H9 (cell line): ENCODE measurements around the gene TUB. TPM values are rescaled to one million over a fixed set of nuclear protein-coding genes. Genes with fewer than 3 reads are reported as not detected.
A peak's percentile ranks its signal among the peaks of the same experiment; 100 is the strongest.

ENCODE experiments used
- DNase-seq: peaks from one replicate; pipeline ENCODE4 v3.0.0-alpha.2; 2017
- H2AFZ ChIP-seq: one replicate; pipeline ENCODE4 v1.6.1; 2013; ENCODE audit warnings: mild to moderate bottlenecking, low read length, control low read depth, moderate library complexity
- H2AK5ac ChIP-seq: 2 replicates; pipeline ENCODE4 v1.6.1; 2013; ENCODE audit warnings: low read length, control low read depth, mixed read lengths; ENCODE audit not compliant: insufficient read length
- H2BK120ac ChIP-seq: one replicate; pipeline ENCODE4 v1.6.1; 2013; ENCODE audit warnings: low read depth, mild to moderate bottlenecking, low read length, control low read depth, inconsistent platforms; ENCODE audit not compliant: poor library complexity, severe bottlenecking
- H2BK12ac ChIP-seq: 2 replicates; pipeline ENCODE4 v1.6.1; 2013; ENCODE audit warnings: low read length, control low read depth, mixed read lengths, low read depth; ENCODE audit not compliant: insufficient read length
- H2BK15ac ChIP-seq: 2 replicates; pipeline ENCODE4 v1.6.1; 2013; ENCODE audit warnings: low read depth, low read length, control low read depth
- H2BK20ac ChIP-seq: one replicate; pipeline ENCODE4 v1.6.1; 2013; ENCODE audit warnings: low read depth, mild to moderate bottlenecking, low read length, control low read depth, inconsistent platforms; ENCODE audit not compliant: poor library complexity, severe bottlenecking
- H2BK5ac ChIP-seq: 2 replicates; pipeline ENCODE4 v1.6.1; 2013; ENCODE audit warnings: low read length, control low read depth, mixed read lengths; ENCODE audit not compliant: insufficient read length
- H3K14ac ChIP-seq: 2 replicates; pipeline ENCODE4 v1.6.1; 2013; ENCODE audit warnings: low read length, control low read depth; ENCODE audit not compliant: insufficient read depth
- H3K18ac ChIP-seq: 2 replicates; pipeline ENCODE4 v1.6.1; 2013; ENCODE audit warnings: low read depth, mild to moderate bottlenecking, mixed read lengths, low read length, control low read depth; ENCODE audit not compliant: insufficient read length
- H3K23ac ChIP-seq: 2 replicates; pipeline ENCODE4 v1.6.1; 2013; ENCODE audit warnings: low read length, control low read depth, mixed read lengths, low read depth; ENCODE audit not compliant: insufficient read length
- H3K23me2 ChIP-seq: 2 replicates; pipeline ENCODE4 v1.6.1; 2013; ENCODE audit warnings: low read depth, mild to moderate bottlenecking, mixed read lengths, low read length, control low read depth; ENCODE audit not compliant: insufficient read length, poor library complexity, severe bottlenecking
- H3K27ac ChIP-seq: 2 replicates; pipeline ENCODE4 v1.5.1; 2013; ENCODE audit warnings: low read length, control low read depth, mixed read lengths, low read depth; ENCODE audit not compliant: insufficient read length
- H3K27me3 ChIP-seq: 2 replicates; pipeline ENCODE4 v1.6.1; 2013; ENCODE audit warnings: low read length, control low read depth, inconsistent platforms; ENCODE audit not compliant: insufficient read depth
- H3K4ac ChIP-seq: 2 replicates; pipeline ENCODE4 v1.6.1; 2013; ENCODE audit warnings: low read depth, mild to moderate bottlenecking, control low read depth, inconsistent platforms, low read length, moderate library complexity
- H3K4me1 ChIP-seq: 2 replicates; pipeline ENCODE4 v1.6.1; 2013; ENCODE audit warnings: low read length, control low read depth, inconsistent platforms; ENCODE audit not compliant: insufficient read depth
- H3K4me2 ChIP-seq: 2 replicates; pipeline ENCODE4 v1.6.1; 2013; ENCODE audit warnings: low read length, control low read depth, mixed read lengths; ENCODE audit not compliant: insufficient read length, insufficient read depth
- H3K56ac ChIP-seq: 2 replicates; pipeline ENCODE4 v1.6.1; 2013; ENCODE audit warnings: low read depth, mild to moderate bottlenecking, mixed read lengths, low read length, control low read depth; ENCODE audit not compliant: insufficient read length
- H3K79me1 ChIP-seq: 2 replicates; pipeline ENCODE4 v1.6.1; 2013; ENCODE audit warnings: low read depth, mild to moderate bottlenecking, moderate library complexity, low read length, control low read depth, inconsistent platforms; ENCODE audit not compliant: insufficient read depth, poor library complexity, severe bottlenecking
- H3K79me2 ChIP-seq: 2 replicates; pipeline ENCODE4 v1.6.1; 2013; ENCODE audit warnings: low read length, control low read depth, inconsistent platforms; ENCODE audit not compliant: insufficient read depth
- H3K9ac ChIP-seq: 2 replicates; pipeline ENCODE4 v1.6.1; 2013; ENCODE audit warnings: low read length, control low read depth, mixed read lengths; ENCODE audit not compliant: insufficient read length; ENCODE audit errors: extremely low read depth
- H3K9me3 ChIP-seq: one replicate; pipeline ENCODE4 v1.6.1; 2013; ENCODE audit warnings: low read depth, low read length, inconsistent platforms; ENCODE audit not compliant: control insufficient read depth
- H3T11ph ChIP-seq: one replicate; pipeline ENCODE4 v1.6.1; 2013; ENCODE audit warnings: mild to moderate bottlenecking, low read length, control low read depth, inconsistent platforms
- H4K20me1 ChIP-seq: one replicate; pipeline ENCODE4 v1.6.1; 2013; ENCODE audit not compliant: control insufficient read depth, insufficient read length, insufficient read depth
- H4K5ac ChIP-seq: 2 replicates; pipeline ENCODE4 v1.6.1; 2013; ENCODE audit warnings: low read depth, mild to moderate bottlenecking, mixed read lengths, low read length, control low read depth; ENCODE audit not compliant: insufficient read length
- H4K8ac ChIP-seq: replicated peaks from 2 replicates; pipeline ENCODE4 v1.6.1; 2013; ENCODE audit warnings: low read length, control low read depth, mixed read lengths, low read depth; ENCODE audit not compliant: insufficient read length
- H4K91ac ChIP-seq: 2 replicates; pipeline ENCODE4 v1.6.1; 2013; ENCODE audit warnings: low read depth, mild to moderate bottlenecking, moderate library complexity, mixed read lengths, low read length, control low read depth; ENCODE audit not compliant: insufficient read length
- H3K27ac Mint-ChIP-seq, 3 experiments: 2 replicates in 2 of 3; 3 replicates in 1 of 3; pipeline ENCODE4 v1.8.0; 2020 to 2021; ENCODE audit warnings: mixed read lengths in 3 of 3, mild to moderate bottlenecking in 1 of 3, moderate library complexity in 1 of 3
- H3K27me3 Mint-ChIP-seq: 2 replicates; pipeline ENCODE4 v1.8.0; 2021; ENCODE audit warnings: low read depth, mild to moderate bottlenecking, moderate library complexity, mixed read lengths
- H3K36me3 Mint-ChIP-seq, 3 experiments: 2 replicates in 2 of 3; 3 replicates in 1 of 3; pipeline ENCODE4 v1.8.0; 2020 to 2021; ENCODE audit warnings: low read depth in 3 of 3, mixed read lengths in 3 of 3; ENCODE audit not compliant: insufficient read depth in 1 of 3
- H3K4me1 Mint-ChIP-seq, 2 experiments: 2 replicates each; pipeline ENCODE4 v1.8.0; 2020; ENCODE audit warnings: mixed read lengths in 2 of 2
- H3K4me3 Mint-ChIP-seq, 2 experiments: 2 replicates in 1 of 2; 3 replicates in 1 of 2; pipeline ENCODE4 v1.8.0; 2020 to 2021; ENCODE audit warnings: mild to moderate bottlenecking in 2 of 2, mixed read lengths in 2 of 2, moderate library complexity in 1 of 2
- H3K9me3 Mint-ChIP-seq, 2 experiments: 2 replicates in 1 of 2; 3 replicates in 1 of 2; pipeline ENCODE4 v1.8.0; 2020; ENCODE audit warnings: mild to moderate bottlenecking in 2 of 2, mixed read lengths in 2 of 2, moderate library complexity in 1 of 2
- WGBS: extraction: QIAGEN DNeasy Blood & Tissue Kit; methylation state at CpG from one replicate; pipeline ENCODE4 v1.1.7; 2013; ENCODE audit warnings: missing lambda C conversion rate, low lambda C conversion rate, mixed read lengths; ENCODE audit not compliant: insufficient read length; ENCODE audit errors: extremely low coverage; 5-methylcytosine and 5-hydroxymethylcytosine counted together
- total RNA-seq: library from RNA; stranded (reverse); gene quantifications from 2 replicates; pipeline ENCODE4 v1.2.1, GENCODE V29; 2021
- TF ChIP-seq, protein P1 (sequence below): fragments of 200-600 bp; sonication (generic); conservative IDR thresholded peaks from 3 replicates; pipeline ENCODE4 v1.8.0; 2021; ENCODE audit warnings: antibody characterized with exemption, mild to moderate bottlenecking

The TUB gene
- total RNA-seq, 1 experiment from 2014 or later = 14.8 TPM

DNA sequence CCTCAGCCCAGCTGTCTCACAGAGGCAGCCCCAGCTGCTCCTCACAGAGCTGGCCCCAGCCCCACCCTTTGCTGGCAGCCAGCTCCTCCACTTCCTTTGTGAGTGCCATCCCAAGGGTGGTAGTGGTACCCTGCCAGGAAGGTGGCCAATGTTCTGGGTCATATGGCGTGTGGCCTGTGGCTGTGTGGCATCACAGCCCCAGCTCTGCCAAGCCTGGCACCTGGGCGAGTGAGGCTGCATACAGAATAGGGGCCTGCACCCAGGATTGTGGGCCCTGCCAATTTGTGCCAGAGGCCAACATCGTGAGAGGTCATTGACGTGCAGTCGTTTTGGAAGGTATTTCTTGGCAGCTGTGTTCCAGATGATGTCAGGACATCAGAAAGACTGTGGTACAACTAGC, 10.7 kb downstream of the TUB start:
- no peaks in the 10 kb centered on the region for H3K79me1 ChIP-seq
- H3K23ac ChIP-seq = no peak overlapping the region
- H2BK20ac ChIP-seq = no peak overlapping the region
- peak; percentile 14 for DNase-seq
- H4K91ac ChIP-seq = no peak overlapping the region
- H2AFZ ChIP-seq = no peak overlapping the region
- no peaks in the 10 kb centered on the region for H3K9me3 ChIP-seq
- no peak overlapping the region for H2BK5ac ChIP-seq
- H3K9me3 Mint-ChIP-seq = peaks cover 0 to 2% of the 10 kb centered on the region in 2 experiments; a peak in 1 of 5 replicates
- TF ChIP-seq, protein P1, sequence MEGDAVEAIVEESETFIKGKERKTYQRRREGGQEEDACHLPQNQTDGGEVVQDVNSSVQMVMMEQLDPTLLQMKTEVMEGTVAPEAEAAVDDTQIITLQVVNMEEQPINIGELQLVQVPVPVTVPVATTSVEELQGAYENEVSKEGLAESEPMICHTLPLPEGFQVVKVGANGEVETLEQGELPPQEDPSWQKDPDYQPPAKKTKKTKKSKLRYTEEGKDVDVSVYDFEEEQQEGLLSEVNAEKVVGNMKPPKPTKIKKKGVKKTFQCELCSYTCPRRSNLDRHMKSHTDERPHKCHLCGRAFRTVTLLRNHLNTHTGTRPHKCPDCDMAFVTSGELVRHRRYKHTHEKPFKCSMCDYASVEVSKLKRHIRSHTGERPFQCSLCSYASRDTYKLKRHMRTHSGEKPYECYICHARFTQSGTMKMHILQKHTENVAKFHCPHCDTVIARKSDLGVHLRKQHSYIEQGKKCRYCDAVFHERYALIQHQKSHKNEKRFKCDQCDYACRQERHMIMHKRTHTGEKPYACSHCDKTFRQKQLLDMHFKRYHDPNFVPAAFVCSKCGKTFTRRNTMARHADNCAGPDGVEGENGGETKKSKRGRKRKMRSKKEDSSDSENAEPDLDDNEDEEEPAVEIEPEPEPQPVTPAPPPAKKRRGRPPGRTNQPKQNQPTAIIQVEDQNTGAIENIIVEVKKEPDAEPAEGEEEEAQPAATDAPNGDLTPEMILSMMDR = no peak
- H2BK12ac ChIP-seq = no peak overlapping the region
- no peak overlapping the region for H3K9ac ChIP-seq
- H3K14ac ChIP-seq = no peak overlapping the region
- no CpG with 5 or more reads among the region's 5 CpGs for whole genome bisulfite sequencing
- no peak overlapping the region for H3K4me2 ChIP-seq
- no peak overlapping the region for H4K8ac ChIP-seq
- no peak overlapping the region for H3K27ac Mint-ChIP-seq
- no peak overlapping the region for H2BK120ac ChIP-seq
- no peaks in the 10 kb centered on the region for H4K20me1 ChIP-seq
- peaks cover 8 to 11% of the 10 kb centered on the region in 2 experiments for H3K4me1 Mint-ChIP-seq
- no peak overlapping the region for H3T11ph ChIP-seq
- no peak overlapping the region for H3K27ac ChIP-seq
- no peak overlapping the region for H2AK5ac ChIP-seq
- H3K4me1 ChIP-seq = no peaks in the 10 kb centered on the region; the same call in 1 of the 2 replicates
- no peak overlapping the region for H3K4me3 Mint-ChIP-seq
- no peaks in the 10 kb centered on the region for H3K27me3 ChIP-seq
- peaks cover 2% of the 10 kb centered on the region for H3K27me3 Mint-ChIP-seq
- no peak overlapping the region for H3K18ac ChIP-seq
- H3K4ac ChIP-seq = no peak overlapping the region
- H3K56ac ChIP-seq = no peak overlapping the region
- H3K36me3 Mint-ChIP-seq = peaks cover 8 to 27% (median 18%) of the 10 kb centered on the region in 3 experiments; a peak in 6 of 7 replicates
- H3K79me2 ChIP-seq = no peaks in the 10 kb centered on the region
- H4K5ac ChIP-seq = no peak overlapping the region
- no peak overlapping the region for H2BK15ac ChIP-seq
- H3K23me2 ChIP-seq = no peaks in the 10 kb centered on the region
